H1 (cell line): ENCODE measurements around the gene SIN3B. TPM values are rescaled to one million over a fixed set of nuclear protein-coding genes. Genes with fewer than 3 reads are reported as not detected.

Experiments used
- CTCF ChIA-PET: fragments of 300-600 bp; sonication (Branson Sonifier 250); formaldehyde crosslinking; loops from one replicate; lab custom pipeline; 2021; ENCODE audit not compliant: partially characterized antibody; lab: Charles Lee
- POLR2A ChIA-PET: fragments of 300-600 bp; sonication (Branson Sonifier 250); formaldehyde crosslinking; loops from one replicate; lab custom pipeline; 2021; ENCODE audit warnings: inconsistent platforms; ENCODE audit not compliant: partially characterized antibody; lab: Charles Lee
- DNase-seq, 2 experiments: peaks; one replicate each; pipeline versions ENCODE4 v3.0.0 to v3.0.0-alpha.2; 2010 to 2022; ENCODE audit warnings: low spot score in 2 of 2, low read depth in 1 of 2, mixed read lengths in 1 of 2
- FAIRE-seq: peaks from 2 replicates; lab custom pipeline; 2011; peaks lifted over from hg19 to GRCh38; lab: Jason Lieb, UNC
- H2AFZ ChIP-seq: 2 replicates; pipeline ENCODE4 v1.8.1; 2012; ENCODE audit warnings: low read length, inconsistent platforms
- H2AK5ac ChIP-seq: 2 replicates; pipeline ENCODE4 v1.6.1; 2013; ENCODE audit warnings: low read depth, low read length
- H2BK120ac ChIP-seq: replicated peaks from 2 replicates; pipeline ENCODE3; 2013; ENCODE audit warnings: low read depth, low read length, inconsistent platforms
- H2BK12ac ChIP-seq: 2 replicates; pipeline ENCODE4 v1.6.1; 2013; ENCODE audit warnings: low read depth, low read length
- H2BK15ac ChIP-seq: 2 replicates; pipeline ENCODE4 v1.6.1; 2013; ENCODE audit warnings: low read length
- H2BK20ac ChIP-seq: 2 replicates; pipeline ENCODE4 v1.6.1; 2013; ENCODE audit warnings: low read length
- H2BK5ac ChIP-seq: 2 replicates; pipeline ENCODE4 v1.6.1; 2013; ENCODE audit warnings: low read depth, low read length
- H3K14ac ChIP-seq: 2 replicates; pipeline ENCODE4 v1.6.1; 2013; ENCODE audit warnings: inconsistent platforms; ENCODE audit not compliant: insufficient read length
- H3K18ac ChIP-seq: 2 replicates; pipeline ENCODE4 v1.6.1; 2013; ENCODE audit warnings: low read length; ENCODE audit errors: extremely low read depth
- H3K23ac ChIP-seq: 2 replicates; pipeline ENCODE4 v1.6.1; 2013; ENCODE audit warnings: inconsistent platforms; ENCODE audit not compliant: insufficient read length
- H3K23me2 ChIP-seq: 2 replicates; pipeline ENCODE4 v1.6.1; 2013; ENCODE audit warnings: low read depth, low read length
- H3K27ac ChIP-seq: 2 replicates; pipeline ENCODE4 v1.6.1; 2011; ENCODE audit warnings: low read depth, low read length, inconsistent platforms
- H3K27me3 ChIP-seq, 4 experiments: replicated peaks in 1 of 4; 1 replicate in 1 of 4; 2 replicates in 3 of 4; pipeline versions ENCODE4 v1.6.1 to v1.8.1; 2011 to 2013; ENCODE audit warnings: low read length in 3 of 4, mild to moderate bottlenecking in 3 of 4, inconsistent platforms in 2 of 4, mixed read lengths in 2 of 4, moderate library complexity in 1 of 4; ENCODE audit not compliant: control insufficient read depth in 3 of 4, insufficient read depth in 3 of 4; ENCODE audit errors: extremely low read depth in 1 of 4
- H3K36me3 ChIP-seq, 4 experiments: 2 replicates each; pipeline versions ENCODE4 v1.6.1 to v1.8.1; 2011 to 2013; ENCODE audit warnings: mild to moderate bottlenecking in 4 of 4, low read length in 3 of 4, moderate library complexity in 2 of 4, control low read depth in 1 of 4, inconsistent platforms in 1 of 4; ENCODE audit not compliant: insufficient read depth in 4 of 4, control insufficient read depth in 2 of 4
- H3K4ac ChIP-seq: replicated peaks from 2 replicates; pipeline ENCODE3; 2013; ENCODE audit warnings: low read length, low read depth, mixed read lengths, inconsistent platforms; ENCODE audit not compliant: insufficient read length
- H3K4me1 ChIP-seq, 4 experiments: replicated peaks in 1 of 4; 1 replicate in 1 of 4; 2 replicates in 3 of 4; pipeline versions ENCODE4 v1.6.1 to v1.8.1; 2011 to 2013; ENCODE audit warnings: low read length in 3 of 4, inconsistent platforms in 2 of 4, mixed read lengths in 1 of 4; ENCODE audit not compliant: insufficient read depth in 4 of 4, control insufficient read depth in 3 of 4
- H3K4me2 ChIP-seq, 2 experiments: 2 replicates each; pipeline versions ENCODE4 v1.6.1 to v1.8.1; 2011 to 2013; ENCODE audit warnings: low read depth in 2 of 2, low read length in 2 of 2, control low read depth in 1 of 2, inconsistent platforms in 1 of 2, mild to moderate bottlenecking in 1 of 2; ENCODE audit not compliant: insufficient read depth in 1 of 2
- H3K4me3 ChIP-seq, 4 experiments: fragments of 200-600, 300-600 bp in 1 of 4; sonication (generic), shearing (Covaris generic), sonication (Bioruptor Twin) in 1 of 4; 2 replicates each; pipeline versions ENCODE4 v1.5.1 to v1.8.1; 2011 to 2016; ENCODE audit warnings: low read length in 4 of 4, low read depth in 3 of 4, control low read depth in 2 of 4, inconsistent platforms in 2 of 4, mild to moderate bottlenecking in 2 of 4, mixed read lengths in 1 of 4, moderate library complexity in 1 of 4; ENCODE audit not compliant: insufficient read depth in 2 of 4; ENCODE audit errors: extremely low read depth in 1 of 4
- H3K56ac ChIP-seq: replicated peaks from 2 replicates; pipeline ENCODE3; 2013; ENCODE audit warnings: low read depth, mild to moderate bottlenecking, mixed read lengths, low read length, inconsistent platforms; ENCODE audit not compliant: insufficient read length
- H3K79me1 ChIP-seq: 2 replicates; pipeline ENCODE4 v1.6.1; 2013; ENCODE audit warnings: low read depth, low read length, control low read depth
- H3K79me2 ChIP-seq, 2 experiments: 2 replicates each; pipeline versions ENCODE4 v1.6.1 to v1.8.1; 2012 to 2013; ENCODE audit warnings: low read length in 2 of 2, mild to moderate bottlenecking in 2 of 2, inconsistent platforms in 1 of 2; ENCODE audit not compliant: insufficient read depth in 2 of 2, control insufficient read depth in 1 of 2
- H3K9ac ChIP-seq, 4 experiments: replicated peaks in 1 of 4; 1 replicate in 1 of 4; 2 replicates in 3 of 4; pipeline versions ENCODE4 v1.6.1 to v1.8.1; 2011 to 2013; ENCODE audit warnings: low read depth in 3 of 4, low read length in 3 of 4, control low read depth in 2 of 4, mild to moderate bottlenecking in 2 of 4, moderate library complexity in 2 of 4, inconsistent platforms in 1 of 4; ENCODE audit errors: extremely low read depth in 1 of 4
- H3K9me3 ChIP-seq, 2 experiments: 2 replicates each; pipeline versions ENCODE4 v1.6.1 to v1.8.1; 2012 to 2013; ENCODE audit warnings: mild to moderate bottlenecking in 2 of 2, moderate library complexity in 2 of 2, control low read depth in 1 of 2, inconsistent platforms in 1 of 2, low read depth in 1 of 2, low read length in 1 of 2, mixed read lengths in 1 of 2; ENCODE audit not compliant: insufficient read depth in 2 of 2
- H4K20me1 ChIP-seq, 2 experiments: replicated peaks in 1 of 2; 2 replicates each; pipeline versions ENCODE3 to v1.8.1; 2011 to 2013; ENCODE audit warnings: inconsistent platforms in 2 of 2, low read length in 2 of 2, mild to moderate bottlenecking in 1 of 2; ENCODE audit not compliant: insufficient read depth in 2 of 2, control insufficient read depth in 1 of 2
- H4K5ac ChIP-seq: 2 replicates; pipeline ENCODE4 v1.6.1; 2013; ENCODE audit warnings: low read length, low read depth, mixed read lengths, inconsistent platforms; ENCODE audit not compliant: insufficient read length
- H4K8ac ChIP-seq: 2 replicates; pipeline ENCODE4 v1.8.0; 2013; ENCODE audit warnings: mild to moderate bottlenecking, moderate library complexity, low read length, inconsistent platforms; ENCODE audit not compliant: insufficient read depth; ENCODE audit errors: extremely low read depth
- H4K91ac ChIP-seq: replicated peaks from 2 replicates; pipeline ENCODE3; 2013; ENCODE audit warnings: low read length, mixed read lengths, inconsistent platforms; ENCODE audit not compliant: insufficient read length
- CBX8 ChIP-seq: fragments of 300-800, 300-1000 bp; sonication (generic); IDR thresholded peaks from 2 replicates; pipeline ENCODE4 v1.7.1; 2016; ENCODE audit warnings: low read depth, low read length, borderline replicate concordance
- HDAC2 ChIP-seq, 2 experiments: fragments of 300-600 bp in 1 of 2; sonication (generic) in 1 of 2; IDR thresholded peaks; 2 replicates each; pipeline ENCODE4 v1.6.1; 2011 to 2012; ENCODE audit warnings: low read depth in 2 of 2, low read length in 2 of 2, mild to moderate bottlenecking in 2 of 2, moderate library complexity in 2 of 2, borderline replicate concordance in 1 of 2, inconsistent platforms in 1 of 2
- SIN3A ChIP-seq, 2 experiments: IDR thresholded peaks in 1 of 2; conservative IDR thresholded peaks in 1 of 2; 2 replicates each; pipeline ENCODE4 v1.6.1; 2011 to 2012; ENCODE audit warnings: low read length in 2 of 2, improper control_type of control experiment in 1 of 2, low read depth in 1 of 2, mild to moderate bottlenecking in 1 of 2
- YY1 ChIP-seq: IDR thresholded peaks from 2 replicates; pipeline ENCODE4 v1.6.1; 2011; ENCODE audit warnings: low read depth, mild to moderate bottlenecking, low read length
- WGBS, 2 experiments: shearing (Covaris generic) in 1 of 2; methylation state at CpG; one replicate each; pipeline versions ENCODE4 v1.1.6 to v1.1.7; 2013 to 2015; ENCODE audit warnings: low lambda C conversion rate in 2 of 2, mixed read lengths in 2 of 2, inconsistent platforms in 1 of 2, low coverage in 1 of 2, missing lambda C conversion rate in 1 of 2; ENCODE audit not compliant: insufficient replicate concordance in 2 of 2, insufficient coverage in 1 of 2, insufficient read length in 1 of 2; ENCODE audit errors: extremely low coverage in 1 of 2, missing lambda C conversion rate in 1 of 2; 5-methylcytosine and 5-hydroxymethylcytosine counted together
- polyA plus RNA-seq, 7 experiments: library from polyadenylated mRNA; depleted of rRNA in 3 of 7; stranded (reverse) in 5 of 7; unstranded in 2 of 7; fragments of >200 nt in 5 of 7; fragments of 200-250 nt in 2 of 7; gene quantifications; 1 replicate in 5 of 7; 2 replicates in 1 of 7; 4 replicates in 1 of 7; pipeline versions ENCODE4 v1.2.1 to v1.2.3, GENCODE V29; 2011 to 2013; ENCODE audit warnings: missing spikeins in 2 of 7, mixed read lengths in 2 of 7
- total RNA-seq: library from RNA; stranded (reverse); fragmentation: NEBNext Ultra II Directional; extraction: Animal tissue kit (Norgen Biotek cat#: 25700); gene quantifications from 2 replicates; pipeline ENCODE4 v1.2.1, GENCODE V29; 2021

Gene SIN3B
- total and polyA plus RNA-seq, 2 of the 8 experiments (the other 6 are each of a cell fraction or from before 2014, with no cell fraction given) = 29.5 to 71.1 TPM

- peaks cover 11% of the 10 kb centered on the region; the same call in 1 of the 2 replicates for H3K79me1 ChIP-seq
- H3K9me3 ChIP-seq = peaks cover 3 to 10% of the 10 kb centered on the region in 2 experiments
- H4K91ac ChIP-seq = no peak overlapping the region
- no peak overlapping the region for H2BK5ac ChIP-seq
- H3K9ac ChIP-seq = no peak overlapping the region
- H3K4me3 ChIP-seq = no peak overlapping the region
- H3K79me2 ChIP-seq = peaks cover 0 to 16% of the 10 kb centered on the region in 2 experiments; a peak in 2 of 4 replicates
- no peaks in the 10 kb centered on the region; a peak in 2 of 7 replicates for H3K4me1 ChIP-seq
- 96% methylated on average over 12 of the region's 12 CpGs; no CpG with 5 or more reads in 1 of the 2 experiments for WGBS, 2 experiments
- no peak overlapping the region for H3K56ac ChIP-seq
- H3K27me3 ChIP-seq = no peaks in the 10 kb centered on the region
- POLR2A ChIA-PET = no interaction called here
- no peak overlapping the region for H3K14ac ChIP-seq
- no peak overlapping the region for H3K23ac ChIP-seq
- H4K5ac ChIP-seq = no peak overlapping the region
- DNase-seq (no peak), FAIRE-seq (no peak)
- no peak overlapping the region for H2AK5ac ChIP-seq
- H3K4me2 ChIP-seq = no peak overlapping the region
- H3K23me2 ChIP-seq = peaks cover 6% of the 10 kb centered on the region; the same call in 1 of the 2 replicates
- TF ChIP-seq HDAC2 (IDR thresholded peaks at IDR 0.05; ENCODE audit: borderline replicate concordance in 1 of 2, low read depth in 2 of 2, low read length in 2 of 2) = no peak
- TF ChIP-seq SIN3A (conservative IDR thresholded peaks at IDR 0.05 in 1 of 2, IDR thresholded peaks at IDR 0.05 in 1 of 2; ENCODE audit: low read depth in 1 of 2, low read length in 2 of 2) = no peak
- no peak for TF ChIP-seq CBX8
- TF ChIP-seq YY1 = no peak
- H3K18ac ChIP-seq = no peak overlapping the region
- no peak overlapping the region for H2BK120ac ChIP-seq
- CTCF ChIA-PET = interaction anchor here (1.3 to 1.9 kb wide), 2 partner anchors 40 to 97 kb away, joined by 5 to 6 read pairs; no protein-coding TSS in a partner anchor
- no peak overlapping the region for H2BK15ac ChIP-seq
- H2BK12ac ChIP-seq = no peak overlapping the region
- H4K8ac ChIP-seq = no peak overlapping the region
- H2BK20ac ChIP-seq = no peak overlapping the region
- H3K4ac ChIP-seq = no peak overlapping the region
- H2AFZ ChIP-seq = no peak overlapping the region
- peaks cover 11 to 47% (median 38%) of the 10 kb centered on the region in 4 experiments for H3K36me3 ChIP-seq
- H3K27ac ChIP-seq = no peak overlapping the region
- peaks cover 0 to 11% of the 10 kb centered on the region in 2 experiments for H4K20me1 ChIP-seq
These were observed 47.7 kb downstream of the SIN3B start for GRCh38 chr19:16876904-16877361.
